Loucy (cell line): ENCODE data around the gene B3GLCT.

Experiments
- EZH2phosphoT487 ChIP-seq: fragments of 200-600 bp; IDR thresholded peaks from 2 replicates; pipeline ENCODE4 v1.6.1; 2018; ENCODE audit warnings: antibody characterized with exemption, mild to moderate bottlenecking, moderate library complexity, borderline replicate concordance
- TF ChIP-seq, protein P1 (sequence below): fragments of 200-600 bp; sonication (generic); conservative IDR thresholded peaks from 2 replicates; pipeline ENCODE4 v1.5.1; 2014; ENCODE audit warnings: mild to moderate bottlenecking, antibody characterized with exemption, low read length

DNA sequence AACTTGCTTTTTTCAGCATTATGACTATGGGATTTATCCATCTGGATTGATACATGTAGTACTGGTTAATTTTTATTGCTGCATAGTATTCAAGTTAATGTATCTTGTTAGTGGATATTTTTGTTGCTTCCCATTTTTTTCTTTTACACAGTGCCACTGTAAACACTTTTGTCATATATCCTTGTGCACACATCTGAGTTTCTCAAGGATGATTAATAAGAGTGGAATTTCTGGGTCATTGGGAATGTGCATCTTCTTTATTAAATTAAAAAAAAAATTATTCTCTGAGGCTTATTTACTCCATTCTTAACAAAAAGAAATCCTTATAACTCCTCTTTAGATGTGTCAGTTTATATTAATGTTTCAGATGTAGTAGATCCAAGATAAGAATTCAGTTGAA, 27.3 kb downstream of the B3GLCT start:
- TF ChIP-seq, protein P1, sequence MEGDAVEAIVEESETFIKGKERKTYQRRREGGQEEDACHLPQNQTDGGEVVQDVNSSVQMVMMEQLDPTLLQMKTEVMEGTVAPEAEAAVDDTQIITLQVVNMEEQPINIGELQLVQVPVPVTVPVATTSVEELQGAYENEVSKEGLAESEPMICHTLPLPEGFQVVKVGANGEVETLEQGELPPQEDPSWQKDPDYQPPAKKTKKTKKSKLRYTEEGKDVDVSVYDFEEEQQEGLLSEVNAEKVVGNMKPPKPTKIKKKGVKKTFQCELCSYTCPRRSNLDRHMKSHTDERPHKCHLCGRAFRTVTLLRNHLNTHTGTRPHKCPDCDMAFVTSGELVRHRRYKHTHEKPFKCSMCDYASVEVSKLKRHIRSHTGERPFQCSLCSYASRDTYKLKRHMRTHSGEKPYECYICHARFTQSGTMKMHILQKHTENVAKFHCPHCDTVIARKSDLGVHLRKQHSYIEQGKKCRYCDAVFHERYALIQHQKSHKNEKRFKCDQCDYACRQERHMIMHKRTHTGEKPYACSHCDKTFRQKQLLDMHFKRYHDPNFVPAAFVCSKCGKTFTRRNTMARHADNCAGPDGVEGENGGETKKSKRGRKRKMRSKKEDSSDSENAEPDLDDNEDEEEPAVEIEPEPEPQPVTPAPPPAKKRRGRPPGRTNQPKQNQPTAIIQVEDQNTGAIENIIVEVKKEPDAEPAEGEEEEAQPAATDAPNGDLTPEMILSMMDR: no peak
- TF ChIP-seq EZH2phosphoT487: no peak
